Measurements from ENCODE around the gene ASB2.

GRCh38 chr14:93898731-93899130 is 77.6 kb downstream of the ASB2 start:
- no peak for TF ChIP-seq SMC3 (IDR thresholded peaks at IDR 0.05; ENCODE audit: low read depth, low read length)
- TF ChIP-seq, protein P1, sequence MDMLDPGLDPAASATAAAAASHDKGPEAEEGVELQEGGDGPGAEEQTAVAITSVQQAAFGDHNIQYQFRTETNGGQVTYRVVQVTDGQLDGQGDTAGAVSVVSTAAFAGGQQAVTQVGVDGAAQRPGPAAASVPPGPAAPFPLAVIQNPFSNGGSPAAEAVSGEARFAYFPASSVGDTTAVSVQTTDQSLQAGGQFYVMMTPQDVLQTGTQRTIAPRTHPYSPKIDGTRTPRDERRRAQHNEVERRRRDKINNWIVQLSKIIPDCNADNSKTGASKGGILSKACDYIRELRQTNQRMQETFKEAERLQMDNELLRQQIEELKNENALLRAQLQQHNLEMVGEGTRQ (IDR thresholded peaks at IDR 0.05; ENCODE audit: low read depth, low read length): no peak

Measured in IMR-90 (cell line).